HG02588 (cell line): ENCODE results near the gene SLAMF7.
"Not testable (repeated sequence)": the region's sequence is repeated elsewhere in the genome, so short reads cannot be mapped to it uniquely, and the experiment has no call there.

Source experiments
- ATAC-seq: cut with Tn5 transposase; IDR thresholded peaks from one replicate; pipeline ENCODE4 v1.9.1; 2021; ENCODE audit warnings: mild to moderate bottlenecking, moderate library complexity; ENCODE audit not compliant: unreplicated experiment

SLAMF7 gene

GRCh38 chr1:160720356-160721085 is 18.5 kb upstream of the SLAMF7 start:
- no peak for ATAC-seq

DNA sequence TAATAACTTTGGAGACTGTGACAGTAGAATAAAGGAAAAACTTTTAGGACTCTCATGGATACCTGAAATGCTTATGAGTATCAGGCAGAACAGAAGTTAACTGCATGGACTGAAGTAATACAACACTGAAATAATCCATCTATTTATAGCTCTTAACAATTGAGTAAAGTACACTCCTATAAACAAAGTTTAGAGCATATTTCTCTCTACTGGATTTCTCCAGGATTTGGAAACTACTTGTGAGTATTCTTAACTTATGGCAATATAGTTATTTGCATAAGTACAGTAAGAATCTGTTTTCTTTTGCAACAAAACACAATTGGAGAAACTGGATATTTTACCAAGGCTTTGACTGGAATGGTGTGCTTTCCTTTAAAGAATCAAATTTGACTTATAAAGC is 17.6 kb upstream of the SLAMF7 start:
- no peak for ATAC-seq

DNA sequence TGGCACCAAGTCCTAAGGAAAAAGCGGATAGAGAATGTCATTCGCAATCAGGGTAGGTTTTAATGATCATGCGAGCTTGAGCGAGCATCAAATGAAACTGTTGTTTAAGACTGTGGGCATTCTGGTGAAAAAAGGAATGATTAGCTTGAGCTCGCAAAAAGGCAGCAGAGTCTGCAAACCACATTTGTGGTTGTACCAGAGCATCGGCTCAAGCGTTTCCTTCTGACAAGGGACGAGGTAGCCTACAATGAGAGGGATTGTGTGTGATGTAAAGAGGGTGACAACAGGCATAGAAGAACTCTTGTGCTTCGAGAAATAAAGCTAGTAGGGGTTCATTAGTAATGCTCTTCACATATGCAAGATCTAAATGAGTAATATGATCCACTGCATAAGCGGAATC is 16.3 kb upstream of the SLAMF7 start:
- ATAC-seq, result no peak

DNA sequence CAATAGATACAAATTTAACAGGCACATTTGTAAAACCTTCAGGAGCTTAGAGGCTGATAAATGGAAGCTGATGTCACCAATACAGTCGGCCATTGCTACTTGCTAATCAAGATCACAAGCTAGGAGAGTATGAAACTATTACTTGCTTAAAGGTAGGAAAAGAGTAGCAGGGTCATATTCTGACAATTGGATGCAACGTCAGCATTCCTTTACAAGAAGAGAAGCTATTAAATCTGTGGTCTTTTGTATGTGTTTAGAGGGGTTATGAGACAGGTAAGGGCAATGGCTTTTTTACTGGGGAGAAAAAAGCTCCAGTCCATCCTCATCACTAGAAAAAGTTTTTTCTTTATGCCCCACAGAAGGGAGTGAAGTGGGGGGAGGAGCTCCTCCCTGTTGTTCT is 15.7 kb upstream of the SLAMF7 start:
- ATAC-seq, result no peak

GRCh38 chr1:160724465-160725242 is 14.4 kb upstream of the SLAMF7 start:
- no peak for ATAC-seq

DNA sequence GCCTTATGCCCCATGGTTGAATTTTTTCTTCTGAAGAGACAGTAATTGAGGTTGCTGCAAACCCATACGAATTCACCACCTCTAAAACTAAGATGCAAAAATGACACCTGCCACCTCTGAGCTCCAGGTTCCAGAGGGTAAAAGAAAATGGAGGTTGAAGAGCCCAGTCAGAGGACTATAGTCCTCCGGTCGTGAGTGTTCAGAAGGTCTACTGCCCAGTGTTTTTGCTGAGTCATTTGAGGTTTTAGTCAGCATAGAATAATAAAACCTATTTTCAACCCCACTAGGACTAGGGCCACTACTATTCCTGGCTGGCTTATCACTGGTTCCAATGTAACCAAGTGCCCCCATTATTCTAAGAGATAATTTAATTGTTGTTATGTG is 12.9 kb upstream of the SLAMF7 start:
- ATAC-seq, result peak; percentile 42

DNA sequence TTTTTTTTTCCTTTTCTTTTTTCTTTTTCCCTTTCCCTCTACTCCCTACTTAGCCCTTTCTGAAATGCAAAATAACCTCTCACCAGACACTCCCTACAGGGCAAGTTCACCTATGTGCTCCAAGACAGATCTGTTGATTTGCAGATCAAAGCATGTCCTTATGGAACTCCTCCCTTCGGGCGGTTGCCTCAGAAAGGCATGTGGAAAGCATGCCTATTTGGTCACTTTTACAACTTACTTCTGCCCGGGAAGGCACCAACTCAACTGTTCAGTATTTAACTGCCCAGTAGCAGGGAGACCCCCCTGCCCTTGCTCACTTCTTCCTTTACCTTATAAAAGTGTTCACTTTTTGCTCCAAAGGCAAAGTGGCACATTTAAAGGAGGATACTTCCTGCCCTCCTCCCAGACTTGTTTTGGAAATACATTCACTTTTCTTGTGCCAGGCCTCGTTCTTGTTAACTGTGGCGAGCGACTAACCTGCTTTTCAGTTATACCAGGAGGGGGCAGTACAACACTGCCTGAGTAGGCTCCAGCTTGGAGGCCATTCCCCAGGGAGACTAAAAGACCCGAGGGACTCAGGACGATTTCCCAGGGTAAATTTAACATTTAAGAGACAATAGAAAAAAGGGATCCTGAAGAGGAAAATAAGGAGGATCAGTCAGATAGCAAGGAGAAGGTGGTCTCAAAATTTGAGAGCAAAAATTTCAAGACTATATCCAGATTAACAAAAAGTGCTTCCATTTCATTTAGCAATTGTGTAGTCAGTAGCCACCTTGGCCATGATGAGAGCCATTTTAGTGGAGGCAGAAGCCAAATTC is 12.3 kb upstream of the SLAMF7 start:
- ATAC-seq, result peak; percentile 48

GRCh38 chr1:160727316-160727640 is 11.8 kb upstream of the SLAMF7 start:
- ATAC-seq, result no peak

DNA sequence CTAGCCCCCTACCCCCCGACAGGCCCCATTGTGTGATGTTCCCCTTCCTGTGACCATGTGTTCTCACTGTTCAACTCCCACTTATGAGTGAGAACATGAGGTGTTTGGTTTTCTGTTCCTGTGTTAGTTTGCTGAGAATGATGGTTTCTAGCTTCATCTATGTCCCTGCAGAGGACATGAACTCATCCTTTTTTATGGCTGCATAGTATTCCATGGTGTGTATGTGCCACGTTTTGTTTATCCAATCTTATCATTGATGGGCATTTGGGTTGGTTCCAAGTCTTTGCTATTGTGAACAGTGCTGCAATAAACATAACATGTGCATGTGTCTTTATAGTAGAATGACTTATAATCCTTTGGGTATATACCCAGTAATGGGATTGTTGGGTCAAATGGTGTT is 7.5 kb upstream of the SLAMF7 start:
- ATAC-seq, result not testable (repeated sequence)

- peak; percentile 68 for ATAC-seq
Observed at GRCh38 chr1:160731990-160732389, 7.1 kb upstream of the SLAMF7 start.

- no peak for ATAC-seq
Observed at GRCh38 chr1:160733898-160734297, 5.1 kb upstream of the SLAMF7 start.

DNA sequence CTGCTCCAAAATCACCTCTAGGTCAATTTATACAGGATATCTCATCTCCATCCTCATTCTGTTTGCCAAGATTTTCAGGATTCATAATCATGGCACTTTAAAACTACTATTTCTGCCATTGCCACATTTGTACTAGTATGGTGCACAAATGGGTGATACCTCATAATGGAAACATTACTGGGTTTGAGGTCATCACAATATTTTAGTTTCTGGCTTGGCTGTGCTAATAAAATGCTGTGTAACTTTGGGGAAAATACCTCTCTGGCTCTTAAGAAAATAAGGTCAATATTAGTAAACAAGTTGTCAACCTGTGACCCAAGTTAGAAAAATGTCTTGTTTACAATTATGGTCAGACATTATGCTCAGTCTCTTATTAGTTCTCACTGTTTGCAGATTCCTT is 4.7 kb upstream of the SLAMF7 start:
- no peak for ATAC-seq

- ATAC-seq, result no peak
Observed at GRCh38 chr1:160738271-160738670, 776 bp upstream of the SLAMF7 start.

DNA sequence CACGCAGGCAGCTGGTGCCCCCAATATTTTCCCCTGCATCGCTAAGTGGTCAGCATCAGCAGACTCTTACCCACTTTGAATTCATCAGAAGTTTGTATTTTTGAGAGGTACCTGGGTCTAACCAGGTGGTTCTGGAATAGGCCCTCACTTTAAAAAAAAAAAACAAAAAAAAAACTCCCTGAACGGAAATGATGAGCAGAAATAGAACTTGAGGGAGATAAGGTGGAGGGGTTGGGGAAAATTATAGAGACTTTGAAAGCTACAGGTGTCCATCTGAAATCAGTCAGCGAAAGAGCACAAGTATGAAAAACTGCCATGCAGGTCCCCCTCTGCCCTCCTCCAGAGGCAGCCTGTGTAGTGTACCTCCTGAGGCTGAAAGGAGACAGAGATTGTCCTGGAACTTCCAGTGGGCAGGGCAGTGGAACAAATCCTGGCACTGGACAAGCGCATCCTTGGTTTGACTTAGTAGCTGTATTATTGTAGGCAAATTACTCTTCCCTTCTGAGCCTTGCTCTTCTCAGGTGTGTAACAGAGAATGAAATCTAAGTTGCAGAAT is 1.2 kb downstream of the SLAMF7 start:
- no peak for ATAC-seq

DNA sequence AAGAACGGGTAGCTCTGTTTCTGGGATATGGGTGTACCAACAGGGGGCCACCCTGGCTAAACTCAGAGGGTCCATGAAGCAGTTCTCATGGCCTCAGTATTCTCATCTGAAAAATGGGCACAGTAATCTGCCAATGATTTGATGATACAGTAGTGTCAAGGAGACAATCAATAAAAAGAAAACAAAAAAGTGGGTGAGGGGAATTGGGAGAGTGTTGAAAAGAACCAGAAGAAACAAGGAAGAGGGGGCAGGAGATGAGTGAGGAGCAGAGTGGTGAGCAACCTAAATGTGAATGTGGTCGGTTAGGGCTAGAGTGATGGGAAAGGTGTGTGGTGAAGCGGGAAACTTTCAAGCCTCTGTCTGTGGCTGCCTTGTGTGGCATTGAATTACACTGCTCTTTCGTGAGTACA is 2.0 kb downstream of the SLAMF7 start:
- ATAC-seq, result no peak

- no peak for ATAC-seq
Observed at GRCh38 chr1:160741612-160742348, 2.7 kb downstream of the SLAMF7 start.

DNA sequence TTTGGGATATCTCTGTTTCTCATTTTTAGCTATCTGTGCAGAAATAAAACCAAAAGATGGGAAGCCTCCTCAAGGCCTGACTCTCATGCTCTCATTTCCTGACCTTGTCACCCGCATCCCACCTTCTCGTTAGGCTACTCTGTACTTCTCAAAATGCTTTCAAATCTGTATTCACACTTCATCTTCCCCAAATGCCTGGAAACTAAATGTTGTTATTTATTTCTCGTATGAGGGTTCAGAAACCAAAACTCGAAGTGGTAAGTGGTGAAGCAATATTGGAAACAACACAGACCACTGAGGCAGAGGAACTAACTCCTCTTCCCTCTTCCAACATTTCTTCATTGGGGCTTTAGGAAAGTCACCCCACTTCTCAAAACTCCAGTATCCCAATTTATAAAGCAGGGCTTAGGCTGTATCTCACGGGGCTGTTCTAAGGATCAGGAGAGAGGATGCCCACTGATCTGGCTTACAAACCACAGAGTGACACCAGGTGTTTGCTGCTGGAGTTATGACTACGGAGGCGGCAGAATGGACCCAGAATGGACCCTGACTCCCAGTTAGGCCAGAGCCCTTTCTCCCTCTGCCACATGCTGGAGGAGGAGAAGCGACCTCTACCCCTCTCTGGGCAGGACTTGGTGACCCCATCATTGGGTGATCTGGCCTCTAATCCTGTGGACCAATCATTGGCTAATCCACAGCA is 3.5 kb downstream of the SLAMF7 start:
- ATAC-seq, result no peak

DNA sequence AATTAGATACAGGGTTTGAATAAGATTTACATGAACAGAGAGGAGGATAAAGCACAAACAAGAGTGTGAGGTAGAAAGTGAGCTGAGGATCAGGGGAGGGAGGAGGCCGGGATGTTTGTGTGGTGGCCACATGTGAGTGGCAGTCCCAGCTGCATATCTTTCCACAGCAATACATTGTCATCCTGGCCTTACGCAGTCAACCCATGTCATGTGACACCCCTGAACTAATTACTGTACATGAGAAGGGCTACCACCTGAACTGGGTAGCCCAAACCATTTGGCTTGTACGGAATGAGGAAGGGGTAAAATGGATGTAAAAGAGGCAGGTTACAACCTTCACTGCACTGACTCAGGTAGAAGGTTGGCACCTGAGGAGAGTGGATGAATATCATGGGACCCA is 4.2 kb downstream of the SLAMF7 start:
- no peak for ATAC-seq

GRCh38 chr1:160744199-160744851 is 5.3 kb downstream of the SLAMF7 start:
- no peak for ATAC-seq
